Lung (tissue), 12 donors: ENCODE results near the gene SNU13. TPM values are rescaled to one million over a fixed set of nuclear protein-coding genes. Genes with fewer than 3 reads are reported as not detected.

Experiments
- ATAC-seq: fragments of 200-7000 bp; cut with Tn5 transposase; one replicate; pipeline ENCODE4 v1.9.1; 2020; ENCODE audit warnings: moderate number of reproducible peaks; ENCODE audit not compliant: insufficient read depth, low FRiP score
- DNase-seq, 3 donors: peaks; one replicate each; pipeline ENCODE4 v3.0.0-alpha.2; 2013 to 2017
- H3K27ac ChIP-seq, 2 donors: one replicate each; pipeline ENCODE4 v1.5.1; 2013; ENCODE audit warnings: mild to moderate bottlenecking in 2 of 2, moderate library complexity in 2 of 2, control low read depth in 1 of 2, inconsistent platforms in 1 of 2, low read depth in 1 of 2, low read length in 1 of 2
- H3K27me3 ChIP-seq, 3 donors: one replicate each; pipeline ENCODE4 v1.5.1; 2013; ENCODE audit warnings: low read length in 2 of 3; ENCODE audit not compliant: control insufficient read depth in 3 of 3, insufficient read depth in 3 of 3
- H3K36me3 ChIP-seq, 4 donors: one replicate each; pipeline ENCODE4 v1.5.1; 2013; ENCODE audit warnings: low read length in 4 of 4, mild to moderate bottlenecking in 1 of 4, moderate library complexity in 1 of 4; ENCODE audit not compliant: control insufficient read depth in 4 of 4, insufficient read depth in 4 of 4
- H3K4me1 ChIP-seq, 5 donors: one replicate each; pipeline ENCODE4 v1.5.1; 2013; ENCODE audit warnings: low read length in 5 of 5, mild to moderate bottlenecking in 2 of 5, moderate library complexity in 1 of 5; ENCODE audit not compliant: control insufficient read depth in 5 of 5, insufficient read depth in 5 of 5
- H3K4me3 ChIP-seq: one replicate; pipeline ENCODE4 v1.5.1; 2013; ENCODE audit warnings: mild to moderate bottlenecking, control low read depth, moderate library complexity
- H3K9ac ChIP-seq, 2 donors: one replicate each; pipeline ENCODE4 v1.5.1; 2013; ENCODE audit warnings: low read length in 2 of 2, control low read depth in 1 of 2; ENCODE audit not compliant: insufficient read depth in 1 of 2
- H3K9me3 ChIP-seq, 4 donors: one replicate each; pipeline ENCODE4 v1.5.1; 2013; ENCODE audit warnings: low read length in 3 of 4, mild to moderate bottlenecking in 1 of 4, moderate library complexity in 1 of 4; ENCODE audit not compliant: control insufficient read depth in 4 of 4, insufficient read depth in 3 of 4
- CTCF ChIP-seq: IDR thresholded peaks from 2 replicates; pipeline ENCODE4 v1.5.1; 2012; ENCODE audit warnings: mild to moderate bottlenecking; ENCODE audit errors: control extremely low read depth, extremely low read depth
- WGBS, 2 donors: extraction: QIAGEN DNeasy Blood & Tissue Kit; methylation state at CpG; one replicate each; pipeline ENCODE4 v1.1.7; 2013; 5-methylcytosine and 5-hydroxymethylcytosine counted together
- polyA plus RNA-seq, 2 donors: library from polyadenylated mRNA; stranded (reverse); fragments of 200-250 nt; gene quantifications; one replicate each; pipeline ENCODE4 v1.2.1, GENCODE V29; 2013
- total RNA-seq, 2 donors: library from RNA; depleted of rRNA in 1 of 2; stranded (reverse); fragments of >200 nt in 1 of 2; gene quantifications; one replicate each; pipeline ENCODE4 v1.2.1, GENCODE V29; 2014 to 2021
- donor health status: control.
- donor health status: control.
- donor health status: Bipolar disorder and iron deficiency.
- donor health status: healthy.
- donor health status: DM: yes; HTN: yes; CAD: no.

Gene SNU13
- total and polyA plus RNA-seq, 4 donors, result 67.7 to 206 (median 135) TPM

GRCh38 chr22:41684194-41684593, 4.5 kb downstream of the SNU13 start:
- Histone ChIP-seq H3K9me3 (no peaks in the 10 kb centered on the region), H3K36me3 (peaks cover 0 to 5% (median 3%) of the 10 kb centered on the region in 4 donors), H3K27me3 (no peaks in the 10 kb centered on the region), H3K27ac (no peak overlapping the region), H3K4me3 (no peak overlapping the region), H3K4me1 (peaks cover 1 to 8% (median 4%) of the 10 kb centered on the region in 5 donors), H3K9ac (no peak overlapping the region)
- DNase-seq (no peak), ATAC-seq (no peak)
- TF ChIP-seq CTCF, result no peak
- 82 to 94% methylated on average over 4 of the region's 4 CpGs for WGBS, 2 donors

GRCh38 chr22:41683616-41684015, 5.1 kb downstream of the SNU13 start:
- Histone ChIP-seq H3K4me1 (peaks cover 1 to 8% (median 4%) of the 10 kb centered on the region in 5 donors), H3K4me3 (no peak overlapping the region), H3K27me3 (no peaks in the 10 kb centered on the region), H3K27ac (no peak overlapping the region), H3K9ac (no peak overlapping the region), H3K9me3 (no peaks in the 10 kb centered on the region), H3K36me3 (peaks cover 2 to 6% (median 4%) of the 10 kb centered on the region in 4 donors)
- TF ChIP-seq CTCF, result no peak
- DNase-seq, result no peak
- ATAC-seq, result no peak
- 89 to 95% methylated on average over 3 of the region's 3 CpGs for WGBS, 2 donors

- TF ChIP-seq CTCF, result no peak
- H3K36me3 ChIP-seq, result peaks cover 7 to 11% (median 8%) of the 10 kb centered on the region in 4 donors
- H3K27me3 ChIP-seq, result no peaks in the 10 kb centered on the region
- DNase-seq, result no peak
- H3K9me3 ChIP-seq, result no peaks in the 10 kb centered on the region
- no peak overlapping the region for H3K4me3 ChIP-seq
- no peak for ATAC-seq
- H3K27ac ChIP-seq, result peak overlapping the region; percentile 49 to 65
- peak overlapping the region in 1 of 2 donors; percentile 89 for H3K9ac ChIP-seq
- peaks cover 1 to 8% (median 4%) of the 10 kb centered on the region in 5 donors for H3K4me1 ChIP-seq
- 92% methylated on average over 9 of the region's 9 CpGs for WGBS, 2 donors
Observed at GRCh38 chr22:41683052-41683451, 5.6 kb downstream of the SNU13 start.
